Activated naive CD8-positive, alpha-beta T cell treated with anti-CD3 and anti-CD28 coated beads, Interleukin-2, amount 10 ng/mL, durations not matched to agents 7 days and 5 days (primary cell): ENCODE results near the gene ANKRD11. TPM values are rescaled to one million over a fixed set of nuclear protein-coding genes. Genes with fewer than 3 reads are reported as not detected.
A peak's percentile ranks its signal among the peaks of the same experiment; 100 is the strongest.

Source experiments
- ATAC-seq: fragments of 150-1000 bp; cut with Tn5 transposase; one replicate; pipeline ENCODE4 v1.10.0; 2021; ENCODE audit warnings: low read depth, moderate library complexity
- POLR2A ChIA-PET: fragments of 350-600 bp; sonication (Branson Sonifier 250); formaldehyde crosslinking; loops from one replicate; lab custom pipeline; 2021; ENCODE audit warnings: antibody characterized with exemption; lab: Charles Lee
- DNase-seq: peaks from one replicate; pipeline ENCODE4 v3.0.0; 2021
- H3K27ac Mint-ChIP-seq: one replicate; pipeline ENCODE4 v1.8.0; 2022; ENCODE audit warnings: mild to moderate bottlenecking, mixed read lengths
- H3K27me3 Mint-ChIP-seq: one replicate; pipeline ENCODE4 v1.8.0; 2022; ENCODE audit warnings: mild to moderate bottlenecking, moderate library complexity, mixed read lengths
- H3K36me3 Mint-ChIP-seq: one replicate; pipeline ENCODE4 v1.8.0; 2021; ENCODE audit warnings: mild to moderate bottlenecking, mixed read lengths
- H3K4me1 Mint-ChIP-seq: one replicate; pipeline ENCODE4 v1.8.0; 2021; ENCODE audit warnings: mixed read lengths
- H3K4me3 Mint-ChIP-seq: one replicate; pipeline ENCODE4 v1.8.0; 2022; ENCODE audit warnings: mild to moderate bottlenecking, moderate library complexity, mixed read lengths
- H3K9me3 Mint-ChIP-seq: one replicate; pipeline ENCODE4 v1.8.0; 2021; ENCODE audit warnings: mixed read lengths
- total RNA-seq, 2 experiments: library from RNA; stranded (reverse); gene quantifications; one replicate each; pipeline ENCODE4 v1.2.3, GENCODE V29; 2021

The ANKRD11 gene
- total RNA-seq, 2 experiments from 2014 or later: 213 to 217 TPM

- H3K36me3 Mint-ChIP-seq: peaks cover 18% of the 10 kb centered on the region
- DNase-seq (no peak), ATAC-seq (no peak)
- H3K4me1 Mint-ChIP-seq: peaks cover 82% of the 10 kb centered on the region
- no peaks in the 10 kb centered on the region for H3K9me3 Mint-ChIP-seq
- H3K27me3 Mint-ChIP-seq: no peaks in the 10 kb centered on the region
- peak overlapping the region; percentile 85 for H3K27ac Mint-ChIP-seq
- peak overlapping the region; percentile 54 for H3K4me3 Mint-ChIP-seq
- POLR2A ChIA-PET: no interaction called here
Measured at GRCh38 chr16:89318430-89318758, 172.0 kb downstream of the ANKRD11 start.

GRCh38 chr16:89317729-89318429, 172.5 kb downstream of the ANKRD11 start:
- H3K4me1 Mint-ChIP-seq: peaks cover 84% of the 10 kb centered on the region
- H3K36me3 Mint-ChIP-seq: peaks cover 22% of the 10 kb centered on the region
- DNase-seq (no peak), ATAC-seq (no peak)
- no peaks in the 10 kb centered on the region for H3K9me3 Mint-ChIP-seq
- POLR2A ChIA-PET: interaction anchor here (3.0 to 3.1 kb wide), 2 partner anchors 43 to 191 kb away, joined by 10 to 11 read pairs; partner anchors contain the start of gene SPG7
- no peaks in the 10 kb centered on the region for H3K27me3 Mint-ChIP-seq
- peak overlapping the region; percentile 54 for H3K4me3 Mint-ChIP-seq
- peak overlapping the region; percentile 85 for H3K27ac Mint-ChIP-seq

GRCh38 chr16:89317101-89317671, 173.2 kb downstream of the ANKRD11 start:
- ATAC-seq (no peak), DNase-seq (no peak)
- no peaks in the 10 kb centered on the region for H3K9me3 Mint-ChIP-seq
- H3K27me3 Mint-ChIP-seq: no peaks in the 10 kb centered on the region
- H3K4me3 Mint-ChIP-seq: peak overlapping the region; percentile 76
- H3K36me3 Mint-ChIP-seq: peaks cover 23% of the 10 kb centered on the region
- POLR2A ChIA-PET: interaction anchor here (0.7 to 3.1 kb wide), 10 partner anchors 9 to 192 kb away, joined by 3 to 13 read pairs (median 6); partner anchors contain the start of gene SPG7
- H3K4me1 Mint-ChIP-seq: peaks cover 77% of the 10 kb centered on the region
- peak overlapping the region; percentile 99 for H3K27ac Mint-ChIP-seq

- Mint-ChIP-seq H3K4me1 (peaks cover 75% of the 10 kb centered on the region), H3K4me3 (peak overlapping the region; percentile 76), H3K36me3 (peaks cover 23% of the 10 kb centered on the region), H3K27ac (peak overlapping the region; percentile 99), H3K27me3 (no peaks in the 10 kb centered on the region), H3K9me3 (no peaks in the 10 kb centered on the region)
- ATAC-seq: no peak
- no peak for DNase-seq
- POLR2A ChIA-PET: interaction anchor here (0.7 to 3.1 kb wide), 15 partner anchors 9 to 249 kb away, joined by 3 to 13 read pairs (median 5); partner anchors contain the start of gene SPG7
Measured at GRCh38 chr16:89316701-89317100, 173.7 kb downstream of the ANKRD11 start.

- H3K27ac Mint-ChIP-seq: peak overlapping the region; percentile 99
- H3K4me3 Mint-ChIP-seq: peak overlapping the region; percentile 76
- H3K4me1 Mint-ChIP-seq: peaks cover 75% of the 10 kb centered on the region
- ATAC-seq (peak; percentile 92), DNase-seq (peak; percentile 78)
- POLR2A ChIA-PET: interaction anchor here (0.6 to 3.1 kb wide), 21 partner anchors 10 to 611 kb away, joined by 3 to 13 read pairs (median 4); partner anchors contain the start of genes SPG7 and ZNF778
- H3K9me3 Mint-ChIP-seq: no peaks in the 10 kb centered on the region
- H3K27me3 Mint-ChIP-seq: no peaks in the 10 kb centered on the region
- H3K36me3 Mint-ChIP-seq: peaks cover 26% of the 10 kb centered on the region
Measured at GRCh38 chr16:89315791-89316581, 174.4 kb downstream of the ANKRD11 start.

- POLR2A ChIA-PET: interaction anchor here (0.5 to 3.1 kb wide), 16 partner anchors 20 to 610 kb away, joined by 3 to 13 read pairs (median 4); partner anchors contain the start of genes SPG7 and ZNF778
- Mint-ChIP-seq H3K4me1 (peaks cover 76% of the 10 kb centered on the region), H3K27ac (peak overlapping the region; percentile 99), H3K27me3 (no peaks in the 10 kb centered on the region), H3K4me3 (peak overlapping the region; percentile 76), H3K9me3 (no peaks in the 10 kb centered on the region), H3K36me3 (peaks cover 32% of the 10 kb centered on the region)
- DNase-seq (no peak), ATAC-seq (no peak)
Measured at GRCh38 chr16:89315271-89315670, 175.1 kb downstream of the ANKRD11 start.

- POLR2A ChIA-PET: interaction anchor here (0.5 to 3.1 kb wide), 9 partner anchors 46 to 244 kb away, joined by 3 to 13 read pairs (median 7); partner anchors contain the start of gene SPG7
- no peak for ATAC-seq
- Mint-ChIP-seq H3K36me3 (peaks cover 36% of the 10 kb centered on the region), H3K27me3 (no peaks in the 10 kb centered on the region), H3K4me1 (peaks cover 78% of the 10 kb centered on the region), H3K4me3 (peak overlapping the region; percentile 76), H3K27ac (peak overlapping the region; percentile 99), H3K9me3 (no peaks in the 10 kb centered on the region)
- no peak for DNase-seq
Measured at GRCh38 chr16:89314854-89315253, 175.5 kb downstream of the ANKRD11 start.

- peaks cover 79% of the 10 kb centered on the region for H3K4me1 Mint-ChIP-seq
- DNase-seq: peak; percentile 51
- no peaks in the 10 kb centered on the region for H3K9me3 Mint-ChIP-seq
- H3K36me3 Mint-ChIP-seq: peaks cover 36% of the 10 kb centered on the region
- POLR2A ChIA-PET: interaction anchor here (1.0 to 3.1 kb wide), 5 partner anchors 47 to 245 kb away, joined by 3 to 13 read pairs (median 7); partner anchors contain the start of gene SPG7
- H3K27me3 Mint-ChIP-seq: no peaks in the 10 kb centered on the region
- peak overlapping the region; percentile 99 for H3K27ac Mint-ChIP-seq
- peak overlapping the region; percentile 76 for H3K4me3 Mint-ChIP-seq
- peak; percentile 24 for ATAC-seq
Measured at GRCh38 chr16:89314357-89314756, 176.0 kb downstream of the ANKRD11 start.

- DNase-seq (no peak), ATAC-seq (no peak)
- Mint-ChIP-seq H3K4me1 (peaks cover 82% of the 10 kb centered on the region), H3K9me3 (no peaks in the 10 kb centered on the region), H3K27ac (peak overlapping the region; percentile 99), H3K4me3 (peak overlapping the region; percentile 76), H3K27me3 (no peaks in the 10 kb centered on the region), H3K36me3 (peaks cover 38% of the 10 kb centered on the region)
- POLR2A ChIA-PET: interaction anchor here (1.1 kb wide), 1 partner anchor 194 kb away, joined by 7 read pairs; the partner anchor contains the start of gene SPG7
Measured at GRCh38 chr16:89313583-89313982, 176.8 kb downstream of the ANKRD11 start.

- ATAC-seq: no peak
- Mint-ChIP-seq H3K36me3 (peaks cover 33% of the 10 kb centered on the region), H3K4me1 (peaks cover 81% of the 10 kb centered on the region), H3K27me3 (no peaks in the 10 kb centered on the region), H3K9me3 (no peaks in the 10 kb centered on the region), H3K4me3 (no peak overlapping the region), H3K27ac (peak overlapping the region; percentile 31)
- POLR2A ChIA-PET: no interaction called here
- DNase-seq: no peak
Measured at GRCh38 chr16:89312598-89313299, 177.6 kb downstream of the ANKRD11 start.

- POLR2A ChIA-PET: no interaction called here
- H3K9me3 Mint-ChIP-seq: no peaks in the 10 kb centered on the region
- no peak overlapping the region for H3K27ac Mint-ChIP-seq
- no peak for ATAC-seq
- DNase-seq: no peak
- H3K36me3 Mint-ChIP-seq: peaks cover 33% of the 10 kb centered on the region
- H3K4me1 Mint-ChIP-seq: peaks cover 77% of the 10 kb centered on the region
- H3K27me3 Mint-ChIP-seq: no peaks in the 10 kb centered on the region
- no peak overlapping the region for H3K4me3 Mint-ChIP-seq
Measured at GRCh38 chr16:89312194-89312593, 178.2 kb downstream of the ANKRD11 start.

- no peak for DNase-seq
- Mint-ChIP-seq H3K4me1 (peaks cover 71% of the 10 kb centered on the region), H3K36me3 (peaks cover 30% of the 10 kb centered on the region), H3K9me3 (no peaks in the 10 kb centered on the region), H3K4me3 (no peak overlapping the region), H3K27me3 (no peaks in the 10 kb centered on the region), H3K27ac (no peak overlapping the region)
- POLR2A ChIA-PET: interaction anchor here (0.5 kb wide), 1 partner anchor 96 kb away, joined by 5 read pairs; no protein-coding TSS in a partner anchor
- ATAC-seq: no peak
Measured at GRCh38 chr16:89311636-89312035, 178.7 kb downstream of the ANKRD11 start.
